G401.6 (cell line): ENCODE data around the gene EMC1.
"Not testable (repeated sequence)": the region's sequence is repeated elsewhere in the genome, so short reads cannot be mapped to it uniquely, and the experiment has no call there.

Experiments used
- FAIRE-seq: peaks from 2 replicates; lab custom pipeline; 2012; peaks lifted over from hg19 to GRCh38; lab: Jason Lieb, UNC

EMC1 gene

DNA sequence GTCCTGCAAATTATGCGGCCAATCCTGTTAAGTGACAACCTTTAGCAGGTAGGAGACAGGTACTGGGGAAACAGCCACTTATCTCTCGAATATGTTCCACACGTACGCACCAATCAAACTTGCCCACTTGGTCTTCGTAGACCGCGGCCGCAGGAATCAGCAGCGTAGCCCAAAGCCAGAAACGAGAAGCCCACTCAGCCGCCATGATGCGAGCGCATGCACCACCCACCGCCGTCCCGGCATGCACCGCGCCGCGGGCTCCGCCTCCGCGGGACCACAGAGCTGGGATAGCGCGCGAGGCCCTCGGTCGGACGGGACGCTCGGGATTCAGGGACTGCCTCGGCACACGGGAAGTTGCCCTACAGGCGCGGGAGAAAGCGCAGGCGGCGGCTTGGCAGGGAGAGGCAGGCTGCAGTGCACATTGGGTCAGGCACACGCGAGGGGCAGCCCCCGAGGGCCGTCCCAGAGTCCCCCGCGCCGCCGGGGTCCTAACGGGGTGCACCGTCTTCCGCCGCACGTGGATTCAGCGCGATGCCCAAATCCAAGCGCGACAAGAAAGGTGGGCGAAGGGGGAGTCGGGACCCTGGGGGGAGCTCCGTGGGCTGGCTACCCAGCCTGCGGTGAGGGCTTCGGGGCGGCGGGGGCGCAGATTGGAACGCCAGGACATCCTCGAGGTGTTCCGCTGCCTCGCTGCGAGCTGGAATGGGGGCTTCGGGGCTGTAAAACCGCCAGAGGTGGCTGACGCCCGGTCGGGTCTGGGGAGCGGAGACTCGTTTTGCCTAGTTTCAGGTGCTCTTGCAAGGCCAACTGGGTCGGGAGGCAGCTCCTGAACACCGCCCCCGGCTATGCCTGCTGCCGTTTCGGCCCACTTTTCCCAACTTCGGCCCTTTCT is at the start of gene EMC1, which contains the start of gene MRTO4:
TSS of gene EMC1 (minus strand) at position 220 of the 892 bp plus-strand sequence. CDS start at position 205, 15 bp downstream.
TSS of gene MRTO4 (plus strand) at position 501 of the 892 bp plus-strand sequence. CDS start at position 532, 31 bp downstream.
- no peak for FAIRE-seq

DNA sequence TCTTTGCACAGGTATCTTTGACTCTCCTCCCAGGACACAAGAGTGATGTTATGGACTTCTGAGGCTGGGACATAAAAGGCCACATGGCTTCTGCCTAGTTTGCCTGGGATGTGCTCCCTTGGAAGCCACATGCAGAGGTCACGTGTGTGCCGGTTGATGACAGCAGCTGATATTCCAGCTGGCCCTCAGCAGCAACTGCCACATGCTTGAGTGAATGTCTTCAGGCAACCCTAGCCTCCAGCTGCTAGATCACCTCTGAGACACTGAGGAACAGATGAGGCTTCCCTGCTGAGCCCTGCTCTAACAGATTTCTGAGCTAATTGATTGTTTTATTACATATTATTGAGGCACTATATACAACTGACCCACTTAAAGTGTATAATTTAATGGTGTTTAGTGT is 48.9 kb upstream of the EMC1 start:
- FAIRE-seq = no peak

DNA sequence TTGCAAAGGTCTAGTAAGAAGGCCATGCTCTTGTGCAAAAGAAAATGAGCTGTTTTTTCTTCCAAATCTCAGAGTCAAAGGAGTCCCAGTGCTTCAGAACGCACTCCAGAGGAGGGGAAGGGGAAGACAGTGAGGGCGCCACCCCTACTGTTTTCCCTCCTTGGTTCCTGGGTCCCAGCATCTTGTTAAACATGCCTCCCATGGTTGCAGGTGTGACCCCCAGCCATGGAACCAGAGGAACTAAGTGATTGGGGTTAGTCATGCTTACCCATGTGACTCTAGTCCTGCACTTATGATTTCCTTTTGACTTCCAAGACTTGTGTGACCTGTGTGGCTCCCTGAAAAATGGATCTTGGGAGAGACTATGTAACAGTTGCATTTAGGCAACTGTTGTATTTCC is 43.3 kb upstream of the EMC1 start:
- FAIRE-seq = no peak

DNA sequence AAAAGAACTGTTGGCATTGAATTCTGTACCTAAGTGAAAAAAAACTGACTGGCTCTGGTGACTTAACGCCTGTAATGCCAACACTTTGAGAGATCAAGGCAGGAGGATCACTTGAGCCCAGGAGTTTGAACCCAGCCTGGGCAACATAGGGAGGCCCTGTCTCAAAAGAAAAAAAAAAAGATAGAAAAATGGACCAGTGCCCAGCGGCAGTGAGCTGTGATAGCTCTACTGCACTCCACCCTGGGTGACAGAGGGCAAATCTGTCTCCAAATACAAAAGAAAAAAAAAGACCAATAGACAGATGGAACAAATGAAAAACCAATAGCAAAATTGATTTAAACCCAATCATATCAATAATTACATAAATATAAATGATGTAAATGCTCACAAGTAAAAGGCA is 37.9 kb upstream of the EMC1 start:
- no peak for FAIRE-seq

DNA sequence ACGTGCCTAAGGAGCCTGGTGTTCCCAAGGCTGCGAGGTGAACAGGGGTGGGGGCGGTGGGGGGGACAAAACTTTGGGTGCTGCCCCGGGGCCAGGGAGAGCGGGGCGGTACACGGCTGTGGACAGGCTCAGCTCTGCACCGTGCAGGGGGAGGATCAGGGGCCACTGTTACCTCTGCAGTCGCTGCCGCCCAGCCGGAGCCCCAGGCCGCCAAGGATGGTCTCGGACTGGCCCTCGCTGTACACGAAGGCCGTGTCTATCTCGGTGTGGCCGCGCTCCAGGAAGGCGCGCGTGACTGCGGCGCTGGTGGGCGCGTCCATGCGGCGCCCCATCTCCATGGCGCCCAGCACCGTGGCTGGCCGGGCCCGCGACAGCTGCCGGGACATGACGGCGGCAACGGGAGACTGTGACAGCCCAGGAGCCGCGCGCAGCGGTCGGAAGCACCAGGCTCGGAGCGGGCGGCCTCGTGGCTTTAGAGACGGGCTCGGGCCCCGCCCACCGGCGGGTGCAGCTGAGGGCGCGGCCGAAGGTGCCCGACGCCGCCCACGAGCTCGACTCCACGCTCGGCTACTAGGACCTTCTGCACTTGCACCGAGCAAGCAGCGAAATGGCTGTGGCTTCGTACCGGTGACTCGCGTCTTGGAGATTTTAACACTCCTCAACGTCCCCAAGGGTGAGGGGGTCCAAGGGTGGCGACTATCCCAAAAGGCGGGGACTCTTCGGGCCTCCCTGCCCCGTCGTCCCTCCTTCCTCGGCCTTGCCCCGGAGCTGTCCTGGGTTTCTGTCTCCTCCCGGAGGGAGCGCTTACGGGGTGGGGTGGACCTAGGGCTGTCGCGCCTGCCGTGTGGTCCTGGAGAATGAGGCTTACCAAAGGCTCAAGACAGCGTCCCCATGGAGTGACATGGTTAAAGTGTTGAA is 37.3 kb upstream of the EMC1 start, which contains the start of gene AKR7A3:
TSS of gene AKR7A3 (minus strand) at position 447 of the 918 bp plus-strand sequence. CDS start at position 386, 61 bp downstream.
- not testable (repeated sequence) for FAIRE-seq

DNA sequence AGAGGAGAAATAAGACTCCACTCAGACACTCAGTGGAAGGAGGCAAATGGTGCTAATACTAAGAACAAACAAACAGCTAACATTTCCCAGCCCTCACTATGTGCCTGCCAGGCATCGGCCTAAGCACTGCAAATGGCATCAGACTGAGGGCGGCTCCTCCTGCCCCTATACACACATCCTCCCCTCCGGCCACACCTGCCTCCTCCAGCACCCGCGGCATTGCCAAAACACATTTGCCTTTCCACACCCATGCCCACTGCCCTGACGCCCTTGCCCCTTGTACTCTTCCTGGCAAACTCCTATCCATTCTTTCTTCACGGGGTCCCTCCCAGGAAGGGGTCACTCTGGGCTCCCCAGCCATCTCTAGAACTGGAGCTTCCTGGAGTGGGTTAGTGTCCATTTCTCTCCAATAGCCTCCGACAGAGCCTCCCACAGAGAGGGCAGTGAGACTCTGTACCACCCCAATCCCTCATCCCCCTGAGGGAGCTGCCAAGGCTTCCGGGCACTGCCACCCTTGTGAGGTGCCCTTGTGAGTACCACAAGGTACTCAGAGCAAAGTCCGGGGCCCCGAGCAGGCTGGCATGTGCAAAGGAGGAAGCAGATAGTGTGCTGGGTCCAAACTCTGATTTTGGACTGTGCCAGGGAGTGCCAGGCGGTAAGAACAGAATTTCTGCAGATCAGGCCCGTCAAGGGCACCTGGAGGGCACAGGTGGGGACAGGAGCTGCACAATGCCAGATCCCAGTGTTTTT is 36.3 kb upstream of the EMC1 start:
- no peak for FAIRE-seq

DNA sequence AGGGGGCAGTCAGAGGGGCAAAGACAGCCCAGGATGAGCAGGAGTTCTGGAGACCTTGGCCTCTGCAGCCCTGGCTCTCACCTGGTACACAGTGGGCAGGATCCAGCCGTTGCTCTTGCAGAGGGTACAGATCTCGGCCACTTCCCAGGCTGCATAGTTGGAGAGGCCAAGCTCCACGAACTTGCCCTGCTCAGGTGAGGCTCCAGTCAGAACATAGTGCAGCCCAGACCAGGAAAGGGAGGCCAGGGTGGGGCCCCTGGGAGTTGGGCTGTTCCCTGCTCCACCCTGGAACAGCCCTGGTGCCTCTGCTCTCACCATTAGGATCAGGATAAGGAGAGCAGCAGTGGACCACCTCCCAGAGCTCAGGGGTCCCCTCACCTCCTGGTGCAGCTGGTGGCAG is 34.5 kb upstream of the EMC1 start:
- FAIRE-seq = not testable (repeated sequence)

DNA sequence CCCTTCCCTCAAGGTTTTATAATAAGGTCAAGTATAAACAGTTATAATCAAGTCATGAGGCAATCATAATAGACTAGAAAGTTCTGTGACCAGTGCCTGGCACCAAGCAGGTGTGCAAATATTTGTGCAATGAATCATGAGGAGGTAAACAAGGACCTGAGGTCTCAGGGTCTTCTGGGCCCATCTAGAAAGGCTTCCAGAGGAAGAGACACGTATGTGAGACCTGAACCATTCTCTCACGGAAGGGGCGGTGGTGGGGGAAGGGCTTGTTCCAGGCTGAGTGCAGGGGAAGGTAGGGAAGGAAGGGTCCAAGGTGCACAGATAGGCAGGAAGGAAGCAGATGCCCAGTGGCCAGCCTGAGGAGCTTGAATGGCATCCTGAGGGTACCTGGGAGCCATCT is 34.0 kb upstream of the EMC1 start:
- not testable (repeated sequence) for FAIRE-seq

DNA sequence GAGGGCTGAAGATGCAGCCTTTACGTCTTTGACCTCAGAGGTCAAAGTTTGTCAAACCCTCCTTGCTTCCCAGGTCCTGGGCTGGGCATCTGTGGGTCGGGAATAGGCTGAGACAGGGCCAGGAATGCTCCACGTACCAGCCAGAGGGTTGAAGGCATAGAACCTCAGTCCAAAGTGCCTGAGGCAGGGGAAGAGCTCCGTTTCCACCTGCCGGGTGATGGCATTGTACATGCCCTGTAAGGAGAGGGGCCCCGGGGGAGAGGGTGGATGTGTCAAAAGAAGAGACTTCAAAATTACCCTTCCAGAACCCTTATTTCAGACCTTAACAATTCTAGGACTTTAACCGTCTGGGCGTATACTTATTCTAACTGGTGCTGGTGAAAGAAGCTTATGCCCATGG is 33.6 kb upstream of the EMC1 start:
- no peak for FAIRE-seq

DNA sequence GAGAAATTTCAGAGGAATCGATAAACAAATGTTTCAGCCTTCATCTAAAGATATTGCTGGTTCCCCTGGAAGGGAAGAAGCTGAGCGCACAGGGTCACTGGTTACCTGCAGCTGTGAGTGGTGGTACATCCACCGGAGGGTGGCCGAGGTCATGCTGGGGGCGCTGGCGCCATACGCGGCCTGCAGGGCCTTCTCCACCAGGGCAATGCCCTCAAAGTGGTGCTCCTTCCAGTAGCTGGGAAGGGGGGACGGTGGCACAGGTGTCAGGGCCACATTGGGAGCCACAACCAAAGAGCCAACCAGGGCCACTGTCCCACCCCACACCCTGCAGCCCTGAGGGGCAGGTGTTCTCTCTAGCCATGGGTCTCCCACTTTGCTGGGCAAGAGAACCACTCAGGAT is 32.6 kb upstream of the EMC1 start:
- no peak for FAIRE-seq

DNA sequence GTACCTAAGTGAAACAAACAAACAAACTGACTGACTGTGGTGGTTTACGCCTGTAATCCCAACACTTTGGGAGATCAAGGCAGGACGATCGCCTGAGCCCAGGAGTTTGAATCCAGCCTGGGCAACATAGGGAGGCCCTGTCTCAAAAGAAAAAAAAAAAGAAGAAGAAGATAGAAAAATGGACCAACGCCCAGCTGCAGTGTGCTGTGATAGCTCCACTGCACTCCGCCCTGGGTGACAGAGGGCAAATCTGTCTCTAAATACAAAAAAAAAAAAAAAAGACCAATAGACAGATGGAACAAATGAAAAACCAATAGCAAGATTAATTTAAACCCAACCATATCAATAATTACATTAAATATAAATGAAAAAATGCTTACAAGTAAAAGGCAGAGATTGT is 23.3 kb upstream of the EMC1 start:
- FAIRE-seq = no peak

DNA sequence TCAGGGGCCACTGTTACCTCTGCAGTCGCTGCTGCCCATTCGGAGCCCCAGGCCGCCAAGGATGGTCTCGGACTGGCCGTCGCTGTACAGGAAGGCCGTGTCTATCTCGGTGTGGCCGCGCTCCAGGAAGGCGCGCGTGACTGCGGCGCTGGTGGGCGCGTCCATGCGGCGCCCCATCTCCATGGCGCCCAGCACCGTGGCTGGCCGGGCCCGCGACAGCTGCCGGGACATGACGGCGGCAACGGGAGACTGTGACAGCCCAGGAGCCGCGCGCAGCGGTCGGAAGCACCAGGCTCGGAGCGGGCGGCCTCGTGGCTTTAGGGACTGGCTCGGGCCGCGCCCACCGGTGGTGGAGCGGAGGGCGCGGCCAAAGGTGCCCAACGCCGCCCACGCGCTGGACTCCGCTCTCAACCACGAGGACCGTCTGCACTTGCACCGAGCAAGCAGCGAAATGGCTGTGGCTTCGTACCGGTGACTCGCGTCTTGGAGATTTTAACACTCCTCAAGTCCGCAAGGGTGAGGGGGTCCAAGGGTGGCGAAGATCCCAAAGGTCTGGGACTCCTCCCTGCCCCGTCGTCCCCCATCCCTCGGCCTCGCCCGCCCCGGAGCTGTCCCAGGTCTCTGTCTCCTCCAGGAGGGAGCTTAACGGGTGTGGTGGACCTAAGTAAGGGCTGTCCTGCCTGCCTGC is 22.7 kb upstream of the EMC1 start:
- FAIRE-seq = not testable (repeated sequence)

DNA sequence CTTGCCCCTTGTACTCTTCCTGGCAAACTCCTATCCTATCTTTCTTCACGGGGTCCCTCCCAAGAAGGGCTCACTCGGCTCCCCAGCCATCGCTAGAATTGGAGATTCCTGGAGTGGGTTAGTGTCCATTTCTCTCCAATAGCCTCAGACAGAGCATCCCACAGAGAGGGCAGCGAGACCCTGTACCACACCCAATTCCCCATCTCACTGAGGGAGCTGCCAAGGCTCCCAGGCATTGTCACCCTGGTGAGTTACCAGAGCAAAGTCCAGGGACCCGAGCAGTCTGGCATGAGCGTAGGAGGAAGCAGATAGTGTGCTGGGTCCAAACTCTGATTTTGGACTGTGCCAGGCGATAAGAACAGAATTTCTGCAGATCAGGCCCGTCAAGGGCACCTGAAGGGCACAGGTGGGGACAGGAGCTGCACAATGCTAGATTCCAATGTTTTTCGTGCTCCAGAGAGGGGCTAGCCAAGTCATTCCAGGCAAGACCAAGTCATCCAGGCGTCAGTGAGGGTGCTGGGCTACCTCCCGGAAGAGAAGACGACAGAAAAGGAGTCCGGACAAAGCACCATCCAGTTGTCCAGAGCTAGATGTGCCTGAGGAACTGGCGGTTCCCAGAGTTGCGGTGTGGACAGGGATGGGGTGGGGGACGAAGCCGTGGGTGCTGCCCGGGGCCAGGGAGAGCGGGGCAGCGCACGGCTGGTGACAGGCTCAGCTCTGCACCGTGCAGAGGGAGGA is 22.0 kb upstream of the EMC1 start:
- no peak for FAIRE-seq

DNA sequence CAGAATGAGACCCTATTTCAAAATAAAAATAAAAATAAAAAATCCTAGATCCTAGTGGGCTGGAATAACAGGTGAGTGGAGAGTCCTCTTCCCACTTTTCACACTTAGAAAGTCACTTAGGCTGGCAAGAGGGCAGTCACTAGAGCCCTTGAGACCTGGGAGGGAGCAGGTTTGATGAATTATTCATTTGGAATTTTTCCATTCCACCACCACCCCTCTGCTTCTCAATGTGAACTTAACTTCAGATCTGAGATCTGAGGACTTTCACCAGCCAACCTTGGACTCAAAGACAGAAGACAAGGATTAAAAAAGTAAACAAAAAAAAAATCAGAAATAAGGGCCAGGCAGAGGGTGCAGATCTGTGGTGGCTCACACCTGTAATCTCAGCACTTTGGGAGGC is 20.7 kb upstream of the EMC1 start:
- no peak for FAIRE-seq

DNA sequence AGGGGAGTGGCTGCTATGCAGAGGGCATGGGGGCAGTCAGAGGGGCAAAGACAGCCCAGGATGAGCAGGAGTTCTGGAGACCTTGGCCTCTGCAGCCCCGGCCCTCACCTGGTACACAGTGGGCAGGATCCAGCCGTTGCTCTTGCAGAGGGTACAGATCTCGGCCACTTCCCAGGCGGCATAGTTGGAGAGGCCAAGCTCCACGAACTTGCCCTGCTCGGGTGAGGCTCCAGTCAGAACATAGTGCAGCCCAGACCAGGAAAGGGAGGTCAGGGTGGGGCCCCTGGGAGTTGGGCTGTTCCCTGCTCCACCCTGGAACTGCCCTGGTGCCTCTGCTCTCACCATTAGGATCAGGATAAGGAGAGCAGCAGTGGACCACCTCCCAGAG is 19.0 kb upstream of the EMC1 start:
- FAIRE-seq = not testable (repeated sequence)

DNA sequence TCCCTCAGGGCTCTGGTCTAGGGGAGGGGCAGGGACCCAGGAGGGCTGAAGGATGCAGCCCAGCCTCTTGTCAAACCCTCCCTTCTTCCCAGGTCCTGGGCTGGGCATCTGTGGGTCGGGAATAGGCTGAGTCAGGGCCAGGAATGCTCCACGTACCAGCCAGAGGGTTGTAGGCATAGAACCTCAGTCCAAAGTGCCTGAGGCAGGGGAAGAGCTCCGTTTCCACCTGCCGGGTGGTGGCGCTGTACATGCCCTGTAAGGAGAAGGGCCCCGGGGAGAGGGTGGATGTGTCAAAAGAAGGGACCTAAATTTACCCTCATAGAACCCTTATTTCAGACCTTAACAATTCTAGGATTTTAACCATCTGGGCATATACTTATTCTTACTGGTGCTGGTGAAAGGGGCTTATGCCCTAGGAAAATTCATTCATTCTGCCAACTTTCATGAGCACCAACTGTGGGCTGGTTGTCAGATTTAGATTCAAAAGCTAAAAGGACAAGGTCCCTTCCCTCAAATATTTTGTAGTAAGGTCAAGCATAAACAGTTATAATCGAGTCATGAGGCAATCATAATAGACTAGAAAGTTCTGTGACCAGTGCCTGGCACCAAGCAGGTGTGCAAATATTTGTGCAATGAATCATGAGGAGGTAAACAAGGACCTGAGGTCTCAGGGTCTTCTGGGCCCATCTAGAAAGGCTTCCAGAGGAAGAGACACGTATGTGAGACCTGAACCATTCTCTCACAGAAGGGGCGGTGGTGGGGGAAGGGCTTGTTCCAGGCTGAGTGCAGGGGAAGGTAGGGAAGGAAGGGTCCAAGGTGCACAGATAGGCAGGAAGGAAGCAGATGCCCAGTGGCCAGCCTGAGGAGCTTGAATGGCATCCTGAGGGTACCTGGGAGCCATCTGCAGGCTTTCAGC is 18.4 kb upstream of the EMC1 start:
- FAIRE-seq = not testable (repeated sequence)

DNA sequence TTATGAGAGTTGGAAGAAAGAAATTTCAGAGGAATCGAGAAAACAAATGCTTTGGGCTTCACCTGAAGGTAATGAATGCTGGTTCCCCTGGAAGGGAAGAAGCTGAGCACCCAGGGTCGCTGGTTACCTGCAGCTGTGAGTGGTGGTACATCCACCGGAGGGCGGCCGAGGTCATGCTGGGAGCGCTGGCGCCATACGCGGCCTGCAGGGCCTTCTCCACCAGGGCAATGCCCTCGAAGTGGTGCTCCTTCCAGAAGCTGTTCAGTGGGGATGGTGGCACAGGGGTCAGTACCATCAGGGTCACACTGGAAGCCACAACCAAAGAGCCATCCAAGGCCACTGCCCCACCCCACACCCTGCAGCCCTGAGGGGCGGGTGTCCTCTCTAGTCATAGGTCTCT is 17.1 kb upstream of the EMC1 start:
- FAIRE-seq = no peak

DNA sequence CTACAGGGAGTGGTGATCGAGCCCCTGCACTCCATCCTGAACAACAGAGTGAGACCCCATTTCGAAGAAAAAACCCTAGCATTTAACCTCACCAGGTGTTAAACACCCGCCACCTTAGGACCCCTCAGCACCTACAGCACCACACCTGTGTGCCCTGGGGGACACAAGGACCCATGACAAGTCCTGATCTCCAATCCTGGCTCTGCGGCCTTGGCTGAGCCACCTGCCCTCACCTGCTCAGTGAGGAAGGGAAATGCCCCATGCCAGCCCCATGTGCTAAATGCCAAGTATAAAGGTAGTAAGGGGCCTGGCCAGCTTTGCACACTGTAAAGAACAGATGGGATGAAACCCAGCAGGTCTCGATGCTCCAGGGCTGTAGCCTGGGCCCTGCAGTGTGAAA is 11.4 kb upstream of the EMC1 start:
- FAIRE-seq = no peak

DNA sequence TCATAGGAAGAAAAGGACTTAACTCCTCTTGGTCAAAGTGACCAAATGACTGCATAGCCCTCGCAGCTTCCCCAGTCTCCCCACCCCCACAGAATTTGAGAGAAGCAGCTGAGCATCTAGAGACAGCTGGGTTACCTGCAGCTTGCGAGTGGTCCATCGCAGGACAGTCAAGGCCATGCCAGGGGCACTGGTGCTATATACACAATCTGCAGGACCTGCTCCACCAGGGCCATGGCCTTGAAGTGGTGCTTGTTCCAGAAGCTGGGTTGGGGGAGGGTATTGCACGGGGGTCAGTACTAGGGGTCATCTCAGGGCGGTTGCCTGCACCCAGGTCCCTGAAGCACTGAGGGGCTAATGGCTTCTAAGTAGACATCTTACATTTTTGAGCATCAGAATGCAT is 10.7 kb upstream of the EMC1 start:
- no peak for FAIRE-seq
